ENCODE measurements around the gene ANK3. TPM values are rescaled to one million over a fixed set of nuclear protein-coding genes. Genes with fewer than 3 reads are reported as not detected.

Gene ANK3
- total RNA-seq, 2 donors from 2014 or later, result 56.2 to 78.2 TPM

DNA sequence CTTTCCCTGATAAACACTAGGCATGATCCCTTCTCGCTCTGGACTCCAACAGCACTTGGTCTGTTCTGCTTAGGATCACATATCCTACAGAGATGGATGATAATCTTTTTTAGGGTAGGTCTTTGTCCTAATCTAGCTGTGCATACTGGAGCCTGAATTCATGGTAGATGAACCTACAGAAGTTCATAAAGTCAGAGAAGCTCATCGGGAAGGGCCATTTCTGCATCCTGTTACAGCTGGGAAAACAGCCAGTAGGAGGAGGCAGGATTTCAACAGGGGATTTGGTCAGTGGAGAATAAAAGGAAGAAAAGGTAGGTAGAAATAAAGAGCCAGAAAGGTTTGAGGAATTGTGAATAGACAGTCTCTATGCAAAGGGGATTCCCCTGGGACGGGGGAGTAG, 101.4 kb downstream of the ANK3 start:
- H3K36me3 Mint-ChIP-seq (ENCODE audit: low read depth), result no peaks in the 10 kb centered on the region
- H3K27me3 Mint-ChIP-seq, result no peaks in the 10 kb centered on the region
- no peaks in the 10 kb centered on the region for H3K9me3 Mint-ChIP-seq
- no peak overlapping the region for H3K27ac Mint-ChIP-seq
- H3K4me3 Mint-ChIP-seq, result no peak overlapping the region
- H3K4me1 Mint-ChIP-seq, result peaks cover 6% of the 10 kb centered on the region
- ATAC-seq (replicated peaks), result no peak

DNA sequence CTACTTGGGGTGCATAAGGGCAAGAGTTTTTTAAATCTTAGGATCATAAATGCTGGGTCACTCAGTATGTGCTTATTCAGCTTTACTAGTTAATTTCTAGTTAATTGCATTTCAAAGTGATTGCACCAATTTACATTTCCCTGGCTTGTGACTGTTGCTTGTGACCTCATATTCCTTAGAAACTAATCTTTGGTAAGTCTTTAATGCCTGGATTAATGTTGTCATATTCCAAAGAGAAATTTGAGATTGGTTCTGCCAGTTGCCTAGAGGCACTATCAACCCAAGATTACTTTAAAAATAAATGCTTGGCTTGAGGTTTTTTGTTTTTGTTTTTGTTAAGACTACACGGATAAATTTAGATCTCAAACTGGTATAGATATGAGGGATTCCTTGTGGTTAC, 103.1 kb downstream of the ANK3 start:
- H3K27ac Mint-ChIP-seq, result no peak overlapping the region
- no peaks in the 10 kb centered on the region for H3K9me3 Mint-ChIP-seq
- H3K36me3 Mint-ChIP-seq (ENCODE audit: low read depth), result no peaks in the 10 kb centered on the region
- no peak for ATAC-seq (replicated peaks)
- no peaks in the 10 kb centered on the region for H3K27me3 Mint-ChIP-seq
- peaks cover 6% of the 10 kb centered on the region for H3K4me1 Mint-ChIP-seq
- no peak overlapping the region for H3K4me3 Mint-ChIP-seq

DNA sequence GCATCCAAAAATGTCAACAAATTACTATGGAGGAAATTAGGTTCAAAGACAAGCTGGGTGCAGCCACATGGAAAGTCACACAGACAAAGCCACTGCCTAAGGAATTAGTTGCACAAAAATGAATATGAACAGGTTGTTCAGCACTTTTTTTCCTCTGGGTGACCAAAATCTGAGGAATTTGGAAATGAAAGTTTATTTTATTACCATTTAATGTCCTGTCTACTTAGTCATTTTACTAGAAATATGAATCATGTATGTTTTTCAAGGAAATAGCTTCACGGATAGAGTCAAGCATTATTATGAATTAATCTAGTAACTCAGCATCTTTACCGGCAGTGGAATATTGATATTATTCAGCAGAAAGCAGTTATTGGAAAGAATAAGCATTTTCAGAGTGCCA, 106.3 kb downstream of the ANK3 start:
- ATAC-seq (replicated peaks), result no peak
- H3K4me3 Mint-ChIP-seq, result no peak overlapping the region
- peaks cover 6% of the 10 kb centered on the region for H3K4me1 Mint-ChIP-seq
- H3K36me3 Mint-ChIP-seq (ENCODE audit: low read depth), result peaks cover 15% of the 10 kb centered on the region
- H3K9me3 Mint-ChIP-seq, result no peaks in the 10 kb centered on the region
- H3K27ac Mint-ChIP-seq, result no peak overlapping the region
- no peaks in the 10 kb centered on the region for H3K27me3 Mint-ChIP-seq

DNA sequence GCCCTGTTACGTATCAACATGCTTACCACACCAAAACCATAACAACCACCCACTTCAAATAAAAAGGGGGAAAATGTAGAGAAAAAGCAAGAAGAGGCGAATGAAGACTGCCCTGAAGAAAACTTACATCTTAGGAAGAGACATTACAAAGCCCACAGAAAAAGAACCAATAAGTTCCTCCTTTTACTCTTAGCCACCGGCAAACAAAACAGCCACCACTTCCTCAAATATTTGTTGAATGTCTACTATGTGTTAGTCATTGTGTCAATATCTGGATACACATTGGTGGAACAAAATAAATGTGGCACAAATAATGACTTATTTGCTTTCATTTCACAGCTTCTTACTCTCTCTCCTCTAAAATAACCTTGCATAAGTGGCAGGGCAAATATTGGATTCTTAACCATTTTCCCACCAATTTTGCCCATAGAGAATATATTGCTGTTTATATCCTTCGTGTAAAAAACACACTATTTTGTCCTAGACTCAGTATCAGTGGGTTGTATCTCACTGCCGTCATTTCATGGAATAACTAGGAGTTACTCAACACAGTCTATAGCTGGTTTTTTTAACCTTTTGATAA, 106.8 kb downstream of the ANK3 start:
- ATAC-seq (replicated peaks), result no peak
- Mint-ChIP-seq H3K4me3 (no peak overlapping the region), H3K9me3 (no peaks in the 10 kb centered on the region), H3K27ac (no peak overlapping the region), H3K27me3 (no peaks in the 10 kb centered on the region), H3K4me1 (peaks cover 1% of the 10 kb centered on the region), H3K36me3 (ENCODE audit: low read depth) (peaks cover 21% of the 10 kb centered on the region)

DNA sequence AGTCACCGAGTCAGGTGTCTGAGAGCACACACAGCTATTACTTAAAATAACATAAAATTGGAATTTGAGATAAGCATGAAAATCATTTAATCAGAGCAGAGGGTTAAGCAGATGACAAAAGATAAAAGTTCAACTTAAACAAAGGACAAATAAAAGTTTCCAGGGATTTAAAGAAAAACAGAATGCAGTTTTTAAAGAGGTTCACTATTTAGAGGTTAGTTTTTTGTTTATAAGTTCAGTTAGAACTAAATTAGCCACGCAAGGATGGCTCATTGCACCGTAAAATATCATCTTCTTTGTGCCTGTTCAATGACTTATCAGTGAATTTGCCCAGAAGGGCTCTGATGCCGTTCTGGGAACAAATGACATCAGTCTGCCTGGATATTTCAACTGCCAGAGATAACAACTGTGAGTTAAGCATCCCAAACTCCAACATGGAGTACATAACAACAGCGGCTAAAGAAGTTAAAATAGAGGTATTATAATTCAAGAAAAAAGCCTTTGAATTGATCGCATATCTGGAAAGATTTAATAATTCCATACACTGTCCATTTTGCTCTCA, 107.8 kb downstream of the ANK3 start:
- Mint-ChIP-seq H3K4me1 (no peaks in the 10 kb centered on the region), H3K9me3 (no peaks in the 10 kb centered on the region), H3K4me3 (no peak overlapping the region), H3K27me3 (no peaks in the 10 kb centered on the region), H3K36me3 (ENCODE audit: low read depth) (peaks cover 30% of the 10 kb centered on the region), H3K27ac (no peak overlapping the region)
- ATAC-seq (replicated peaks), result no peak

DNA sequence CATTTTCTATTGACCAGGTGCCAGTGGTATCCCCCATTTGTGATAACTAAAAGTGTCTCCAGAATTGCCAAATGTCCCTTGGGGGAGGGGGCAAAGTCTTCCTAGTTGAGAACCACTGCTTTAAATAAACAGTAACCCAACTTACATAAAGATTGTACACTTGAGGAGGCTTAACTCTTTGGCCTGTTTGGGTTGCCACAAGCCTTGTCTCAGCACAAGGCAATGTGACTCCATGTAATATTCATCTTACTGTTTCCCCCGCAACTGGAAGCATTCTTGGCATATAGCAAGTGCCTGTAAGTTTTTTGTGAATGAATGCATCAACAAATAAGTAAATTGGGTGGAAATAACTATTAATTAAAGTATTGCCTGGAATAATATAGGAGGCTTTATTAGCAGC, 108.3 kb downstream of the ANK3 start:
- H3K4me3 Mint-ChIP-seq, result no peak overlapping the region
- no peaks in the 10 kb centered on the region for H3K9me3 Mint-ChIP-seq
- peaks cover 36% of the 10 kb centered on the region for H3K36me3 Mint-ChIP-seq (ENCODE audit: low read depth)
- no peaks in the 10 kb centered on the region for H3K4me1 Mint-ChIP-seq
- H3K27ac Mint-ChIP-seq, result no peak overlapping the region
- H3K27me3 Mint-ChIP-seq, result no peaks in the 10 kb centered on the region
- no peak for ATAC-seq (replicated peaks)

DNA sequence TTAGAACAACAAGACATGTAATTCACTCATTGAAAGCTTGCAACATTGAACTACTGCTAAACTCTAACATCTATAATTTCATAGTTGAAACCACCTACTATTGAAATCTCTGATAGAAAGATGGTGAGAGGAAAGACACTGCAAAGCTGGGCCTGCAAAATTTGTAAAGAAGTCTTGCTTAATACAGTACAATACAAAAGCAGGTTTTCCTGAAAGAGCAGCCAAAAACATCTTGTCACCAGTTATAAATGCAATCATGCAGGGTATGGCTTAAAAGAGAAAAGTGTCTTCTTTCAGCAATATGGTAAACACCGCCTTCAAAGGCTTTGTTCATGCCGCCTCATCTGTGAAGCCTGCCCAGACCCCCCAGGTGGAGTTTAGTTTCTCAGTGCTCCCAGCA, 109.2 kb downstream of the ANK3 start:
- Mint-ChIP-seq H3K36me3 (ENCODE audit: low read depth) (peaks cover 39% of the 10 kb centered on the region), H3K27ac (no peak overlapping the region), H3K27me3 (no peaks in the 10 kb centered on the region), H3K9me3 (no peaks in the 10 kb centered on the region), H3K4me1 (no peaks in the 10 kb centered on the region), H3K4me3 (no peak overlapping the region)
- no peak for ATAC-seq (replicated peaks)

DNA sequence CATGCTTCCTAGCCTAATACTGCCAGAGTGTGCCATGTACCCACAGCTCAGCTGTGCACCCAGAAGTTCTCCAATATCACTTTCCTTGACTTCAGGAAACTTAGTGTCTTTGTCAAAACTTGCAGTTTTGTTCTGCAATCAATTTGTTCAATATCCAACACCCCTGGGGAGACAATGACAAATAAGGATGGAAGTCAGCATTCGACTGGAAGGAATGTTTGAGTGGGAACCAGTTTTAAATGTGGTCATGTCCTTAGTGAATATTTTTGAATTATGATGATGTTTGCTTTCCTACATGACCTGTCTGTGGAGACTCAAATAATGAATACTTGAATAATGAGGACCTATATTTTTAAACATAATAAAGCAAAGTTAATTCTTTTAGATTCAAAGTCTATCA, 112.0 kb downstream of the ANK3 start:
- H3K4me3 Mint-ChIP-seq, result no peak overlapping the region
- no peak for ATAC-seq (replicated peaks)
- no peaks in the 10 kb centered on the region for H3K4me1 Mint-ChIP-seq
- H3K36me3 Mint-ChIP-seq (ENCODE audit: low read depth), result peaks cover 60% of the 10 kb centered on the region
- peaks cover 4% of the 10 kb centered on the region for H3K9me3 Mint-ChIP-seq
- no peak overlapping the region for H3K27ac Mint-ChIP-seq
- H3K27me3 Mint-ChIP-seq, result no peaks in the 10 kb centered on the region

DNA sequence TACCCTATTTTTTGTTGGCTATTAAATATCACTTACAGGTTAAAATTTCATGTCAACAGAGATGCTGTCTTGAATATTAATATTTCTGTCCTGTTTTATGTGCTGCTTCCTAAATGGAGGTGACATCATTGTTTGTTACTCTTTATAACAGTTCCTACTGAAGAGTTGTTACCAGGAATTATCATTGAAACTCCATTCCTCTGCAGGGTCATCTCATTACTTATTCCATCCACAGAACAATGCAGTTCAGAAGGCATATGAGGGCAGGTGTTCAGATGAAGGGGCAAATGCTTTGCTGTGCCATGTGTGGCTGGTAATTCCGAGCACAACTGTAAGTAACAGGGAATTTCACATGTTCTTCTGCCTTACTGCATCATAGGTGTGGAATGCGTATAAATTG, 113.4 kb downstream of the ANK3 start:
- H3K9me3 Mint-ChIP-seq, result peaks cover 4% of the 10 kb centered on the region
- H3K4me1 Mint-ChIP-seq, result no peaks in the 10 kb centered on the region
- H3K36me3 Mint-ChIP-seq (ENCODE audit: low read depth), result peaks cover 60% of the 10 kb centered on the region
- H3K27ac Mint-ChIP-seq, result no peak overlapping the region
- H3K27me3 Mint-ChIP-seq, result no peaks in the 10 kb centered on the region
- ATAC-seq (replicated peaks), result no peak
- H3K4me3 Mint-ChIP-seq, result no peak overlapping the region

DNA sequence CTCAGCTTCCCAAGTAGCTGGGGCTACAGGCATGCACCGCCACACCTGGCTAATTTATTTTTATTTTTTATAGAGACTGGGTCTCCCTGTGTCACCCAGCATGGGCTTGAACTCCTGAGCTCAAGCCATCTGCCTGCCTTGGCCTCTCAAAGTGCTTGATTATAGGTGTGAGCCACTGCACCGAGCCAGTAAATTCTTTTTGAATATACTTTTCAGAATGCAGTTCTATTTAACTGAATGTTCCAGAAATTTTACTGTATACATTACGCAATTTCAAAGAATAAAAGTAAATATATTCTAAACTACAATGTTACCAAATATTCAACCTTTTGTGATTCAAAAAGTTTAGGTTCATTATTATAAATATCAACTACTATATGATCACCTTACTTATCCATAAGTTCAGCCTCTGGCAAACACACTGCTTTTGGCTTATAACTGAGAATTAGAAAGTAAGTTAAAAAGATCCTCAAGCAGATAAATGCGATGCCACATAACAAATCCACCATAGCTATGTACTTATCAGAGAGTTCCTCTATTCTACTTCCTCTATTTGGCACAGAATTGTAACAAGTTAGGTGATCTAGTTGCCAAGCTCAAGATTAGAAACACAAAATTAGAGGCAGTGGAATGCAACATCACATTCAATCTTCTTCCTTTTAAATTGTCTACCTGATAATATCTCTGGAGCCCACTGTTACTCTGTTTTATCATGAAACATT, 118.2 kb downstream of the ANK3 start:
- peaks cover 4% of the 10 kb centered on the region for H3K9me3 Mint-ChIP-seq
- H3K4me3 Mint-ChIP-seq, result no peak overlapping the region
- peaks cover 26% of the 10 kb centered on the region for H3K36me3 Mint-ChIP-seq (ENCODE audit: low read depth)
- H3K27me3 Mint-ChIP-seq, result no peaks in the 10 kb centered on the region
- ATAC-seq (replicated peaks), result no peak
- no peak overlapping the region for H3K27ac Mint-ChIP-seq
- no peaks in the 10 kb centered on the region for H3K4me1 Mint-ChIP-seq

DNA sequence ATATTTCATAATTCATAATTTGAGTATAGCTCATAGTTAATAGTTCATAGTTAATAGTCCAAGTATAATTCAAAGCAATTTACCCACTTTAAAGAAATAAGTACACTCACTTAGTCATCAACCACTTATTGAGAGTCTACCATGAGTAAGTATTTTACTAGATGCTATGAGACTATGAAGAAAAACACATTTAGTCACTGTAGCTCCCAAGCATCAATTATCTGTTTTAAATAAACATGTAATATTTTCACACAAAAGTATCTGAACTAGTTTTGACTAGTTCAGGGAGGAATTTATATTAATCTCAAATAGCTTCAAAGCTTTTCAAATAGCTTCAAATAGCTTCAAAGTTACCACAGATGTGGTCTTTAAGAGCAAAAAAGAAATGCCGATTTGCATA, 119.2 kb downstream of the ANK3 start:
- Mint-ChIP-seq H3K27ac (no peak overlapping the region), H3K4me3 (no peak overlapping the region), H3K4me1 (no peaks in the 10 kb centered on the region), H3K36me3 (ENCODE audit: low read depth) (peaks cover 21% of the 10 kb centered on the region), H3K27me3 (no peaks in the 10 kb centered on the region), H3K9me3 (peaks cover 4% of the 10 kb centered on the region)
- ATAC-seq (replicated peaks), result peak; percentile 56

DNA sequence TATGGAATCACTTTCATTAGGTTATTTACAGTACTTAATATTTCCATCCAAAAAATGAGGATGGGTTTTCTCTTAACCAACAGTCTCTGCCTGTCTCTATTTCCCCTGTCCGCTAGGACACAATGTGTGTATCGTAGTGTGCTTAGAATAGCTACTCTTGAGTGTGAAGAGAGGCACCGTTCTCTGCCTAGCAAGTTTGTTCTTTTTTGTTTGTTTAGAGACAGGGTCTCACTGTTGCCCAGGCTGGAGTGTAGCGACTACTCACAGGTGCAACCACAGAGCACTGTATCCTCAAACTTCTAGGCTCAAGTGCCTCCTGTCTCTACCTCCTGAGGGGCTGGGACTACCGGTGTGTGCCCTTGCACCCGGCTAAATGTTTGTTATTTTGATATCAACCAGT, 121.9 kb downstream of the ANK3 start:
- Mint-ChIP-seq H3K4me1 (no peaks in the 10 kb centered on the region), H3K27me3 (no peaks in the 10 kb centered on the region), H3K9me3 (no peaks in the 10 kb centered on the region), H3K27ac (no peak overlapping the region), H3K36me3 (ENCODE audit: low read depth) (peaks cover 27% of the 10 kb centered on the region), H3K4me3 (no peak overlapping the region)
- ATAC-seq (replicated peaks), result no peak

DNA sequence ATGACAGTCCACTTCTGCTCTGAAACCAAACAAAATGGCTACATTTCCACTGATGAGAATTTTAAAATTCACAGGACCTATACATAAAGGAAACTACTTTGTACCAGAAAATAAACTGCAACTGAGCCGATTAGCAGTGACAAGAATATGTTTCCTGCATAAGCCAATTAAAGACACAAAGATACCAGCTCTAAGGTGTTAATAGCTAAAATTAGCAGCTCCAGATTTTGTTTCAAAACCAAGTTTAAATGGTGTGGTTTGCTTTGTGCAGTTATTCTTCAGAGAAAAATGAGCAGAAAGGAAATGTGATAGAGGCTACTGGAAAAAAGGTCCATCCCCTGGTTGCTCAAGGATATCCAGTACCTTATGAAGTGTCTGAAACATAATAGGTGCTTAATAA, 123.2 kb downstream of the ANK3 start:
- no peaks in the 10 kb centered on the region for H3K4me1 Mint-ChIP-seq
- H3K27me3 Mint-ChIP-seq, result no peaks in the 10 kb centered on the region
- no peak overlapping the region for H3K4me3 Mint-ChIP-seq
- H3K36me3 Mint-ChIP-seq (ENCODE audit: low read depth), result peaks cover 39% of the 10 kb centered on the region
- H3K9me3 Mint-ChIP-seq, result no peaks in the 10 kb centered on the region
- H3K27ac Mint-ChIP-seq, result no peak overlapping the region
- ATAC-seq (replicated peaks), result no peak

DNA sequence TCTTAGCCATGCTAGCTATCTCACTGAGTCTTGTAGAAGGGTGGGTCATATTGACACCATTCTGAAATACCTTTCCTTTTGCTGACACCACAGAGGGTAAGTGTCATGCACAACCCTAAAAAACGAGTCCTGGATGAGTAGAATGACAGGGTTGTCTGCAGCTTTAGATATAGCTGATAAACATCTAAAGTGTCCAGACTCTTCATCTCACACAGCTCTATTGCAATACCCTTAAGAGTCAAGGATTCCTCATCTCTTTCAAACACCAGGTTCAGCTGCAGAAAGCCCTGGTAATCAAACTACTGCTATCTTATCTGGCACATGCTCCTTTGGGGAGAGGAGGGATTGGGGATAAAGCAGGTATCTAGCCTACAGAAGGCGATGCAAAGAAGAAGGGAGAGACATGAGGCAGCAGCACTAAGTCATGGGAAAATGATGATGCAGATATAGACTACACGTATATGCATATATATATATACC, 127.0 kb downstream of the ANK3 start:
- no peak overlapping the region for H3K4me3 Mint-ChIP-seq
- ATAC-seq (replicated peaks), result no peak
- peaks cover 12% of the 10 kb centered on the region for H3K4me1 Mint-ChIP-seq
- H3K36me3 Mint-ChIP-seq (ENCODE audit: low read depth), result peaks cover 69% of the 10 kb centered on the region
- no peak overlapping the region for H3K27ac Mint-ChIP-seq
- H3K27me3 Mint-ChIP-seq, result no peaks in the 10 kb centered on the region
- no peaks in the 10 kb centered on the region for H3K9me3 Mint-ChIP-seq

DNA sequence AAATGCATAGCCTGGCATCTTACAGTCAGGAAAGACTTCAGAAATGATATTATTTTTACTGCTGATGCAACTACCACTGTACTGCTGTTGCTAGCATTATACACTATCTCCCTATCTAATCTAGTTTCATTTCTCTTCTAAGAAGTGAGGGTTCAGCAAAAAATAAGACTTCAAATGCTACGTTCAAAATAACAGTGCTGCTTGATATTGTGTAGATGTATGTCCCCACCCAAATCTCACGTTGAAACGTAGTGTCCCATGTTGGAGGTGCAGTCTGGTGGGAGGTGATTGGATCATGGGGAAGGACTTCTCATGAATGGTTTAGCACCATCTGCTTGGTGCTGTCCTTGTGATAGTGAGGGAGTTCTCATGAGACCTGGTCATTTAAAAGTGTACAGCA, 129.4 kb downstream of the ANK3 start:
- H3K36me3 Mint-ChIP-seq (ENCODE audit: low read depth), result peaks cover 67% of the 10 kb centered on the region
- H3K4me3 Mint-ChIP-seq, result no peak overlapping the region
- peak overlapping the region; percentile 35 for H3K27ac Mint-ChIP-seq
- no peaks in the 10 kb centered on the region for H3K9me3 Mint-ChIP-seq
- H3K27me3 Mint-ChIP-seq, result no peaks in the 10 kb centered on the region
- peaks cover 12% of the 10 kb centered on the region for H3K4me1 Mint-ChIP-seq
- no peak for ATAC-seq (replicated peaks)
